ENCODE results near the gene TRABD. TPM values are rescaled to one million over a fixed set of nuclear protein-coding genes. Genes with fewer than 3 reads are reported as not detected.

TRABD gene
- total RNA-seq, 2 experiments from 2014 or later, result 184 to 193 TPM

GRCh38 chr22:50189184-50189848, 3.6 kb downstream of the TRABD start:
- H3K4me3 ChIP-seq (ENCODE audit: low read length), result no peak overlapping the region
- peaks cover 89% of the 10 kb centered on the region for H3K4me1 ChIP-seq (ENCODE audit: insufficient read depth, low read length)
- Mint-ChIP-seq H3K4me3 (peak overlapping the region; percentile 86), H3K4me1 (ENCODE audit: low read depth) (peaks cover 44% of the 10 kb centered on the region), H3K36me3 (ENCODE audit: low read depth) (peaks cover 27% of the 10 kb centered on the region), H3K27ac (peak overlapping the region; percentile 96), H3K9me3 (no peaks in the 10 kb centered on the region), H3K27me3 (peaks cover 4% of the 10 kb centered on the region)
- intact Hi-C loops (cut with DNase I, micrococcal nuclease), result loop anchor here in 1 of 2 experiments (5.0 kb wide), 2 partner anchors 53 to 272 kb away; partner anchors contain the start of genes ALG12 and CRELD2
- H3K27ac ChIP-seq (ENCODE audit: low read depth in 1 of 2, low read length in 2 of 2), result peak overlapping the region; percentile 94 to 99
- no peak for TF ChIP-seq CTCF (IDR thresholded peaks at IDR 0.05)
- H3K36me3 ChIP-seq (ENCODE audit: insufficient read depth, low read length), result peaks cover 19% of the 10 kb centered on the region
- no peak for ATAC-seq (ENCODE audit: poor library complexity)
- H3K27me3 ChIP-seq (ENCODE audit: control insufficient read depth in 1 of 2, insufficient read depth in 2 of 2, low read length in 2 of 2), result peaks cover 0 to 2% of the 10 kb centered on the region in 2 experiments
- ChIA-PET CTCF (interaction anchor here (2.3 kb wide), 1 partner anchor 14 kb away, joined by 13 read pairs; no protein-coding TSS in a partner anchor), POLR2A (interaction anchor here (1.1 to 3.1 kb wide), 11 partner anchors 10 to 432 kb away, joined by 3 to 32 read pairs (median 8); partner anchors contain the start of genes HDAC10, LMF2, NCAPH2 and PANX2)
- no peaks in the 10 kb centered on the region for H3K9me3 ChIP-seq (ENCODE audit: control insufficient read depth in 1 of 2, insufficient read depth in 1 of 2, low read length in 2 of 2)
- DNase-seq, result peak in 2 of 14 experiments; percentile 29 to 49

- Histone ChIP-seq H3K4me3 (ENCODE audit: low read length) (peak overlapping the region; percentile 86), H3K36me3 (ENCODE audit: insufficient read depth, low read length) (peaks cover 24% of the 10 kb centered on the region), H3K27me3 (ENCODE audit: control insufficient read depth in 1 of 2, insufficient read depth in 2 of 2, low read length in 2 of 2) (no peaks in the 10 kb centered on the region), H3K4me1 (ENCODE audit: insufficient read depth, low read length) (peaks cover 89% of the 10 kb centered on the region), H3K9me3 (ENCODE audit: control insufficient read depth in 1 of 2, insufficient read depth in 1 of 2, low read length in 2 of 2) (no peaks in the 10 kb centered on the region), H3K27ac (ENCODE audit: low read depth in 1 of 2, low read length in 2 of 2) (peak overlapping the region; percentile 94 to 99)
- Mint-ChIP-seq H3K4me1 (ENCODE audit: low read depth) (peaks cover 44% of the 10 kb centered on the region), H3K27me3 (peaks cover 4% of the 10 kb centered on the region), H3K4me3 (peak overlapping the region; percentile 86), H3K27ac (peak overlapping the region; percentile 96), H3K36me3 (ENCODE audit: low read depth) (peaks cover 27% of the 10 kb centered on the region), H3K9me3 (no peaks in the 10 kb centered on the region)
- no peak for TF ChIP-seq CTCF (IDR thresholded peaks at IDR 0.05)
- intact Hi-C loops (cut with DNase I, micrococcal nuclease), result loop anchor here (1.0 to 10.0 kb wide), 7 partner anchors 19 to 430 kb away; partner anchors contain the start of genes ALG12 (in 1 of the 2) and CRELD2 (in 1 of the 2)
- DNase-seq (no peak), ATAC-seq (ENCODE audit: poor library complexity) (peak; percentile 3)
- ChIA-PET CTCF (interaction anchor here (1.1 to 2.3 kb wide), 2 partner anchors 13 to 153 kb away, joined by 3 to 13 read pairs; no protein-coding TSS in a partner anchor), POLR2A (interaction anchor here (1.1 to 3.1 kb wide), 11 partner anchors 10 to 431 kb away, joined by 3 to 32 read pairs (median 8); partner anchors contain the start of genes HDAC10, LMF2, NCAPH2 and PANX2)
These were observed 4.1 kb downstream of the TRABD start for GRCh38 chr22:50189849-50190181.

GRCh38 chr22:50190182-50190940, 4.6 kb downstream of the TRABD start:
- peak; percentile 47 for ATAC-seq (ENCODE audit: poor library complexity)
- peaks cover 86% of the 10 kb centered on the region for H3K4me1 ChIP-seq (ENCODE audit: insufficient read depth, low read length)
- POLR2A ChIA-PET, result interaction anchor here (0.8 to 3.1 kb wide), 23 partner anchors 8 to 431 kb away, joined by 3 to 32 read pairs (median 4); partner anchors contain the start of genes ALG12, CRELD2, HDAC10 and LMF2
- H3K9me3 ChIP-seq (ENCODE audit: control insufficient read depth in 1 of 2, insufficient read depth in 1 of 2, low read length in 2 of 2), result no peaks in the 10 kb centered on the region
- peak; percentile 70 for TF ChIP-seq CTCF (IDR thresholded peaks at IDR 0.05)
- H3K27ac ChIP-seq (ENCODE audit: low read depth in 1 of 2, low read length in 2 of 2), result peak overlapping the region; percentile 94 to 99
- peak overlapping the region; percentile 86 for H3K4me3 ChIP-seq (ENCODE audit: low read length)
- H3K36me3 ChIP-seq (ENCODE audit: insufficient read depth, low read length), result peaks cover 29% of the 10 kb centered on the region
- H3K27me3 Mint-ChIP-seq, result peaks cover 2% of the 10 kb centered on the region
- intact Hi-C loops (cut with DNase I, micrococcal nuclease), result loop anchor here (1.0 to 10.0 kb wide), 5 partner anchors 18 to 430 kb away; no protein-coding TSS in a partner anchor
- H3K27ac Mint-ChIP-seq, result peak overlapping the region; percentile 96
- peaks cover 30% of the 10 kb centered on the region for H3K36me3 Mint-ChIP-seq (ENCODE audit: low read depth)
- peak overlapping the region; percentile 86 for H3K4me3 Mint-ChIP-seq
- no peaks in the 10 kb centered on the region for H3K9me3 Mint-ChIP-seq
- peak; percentile 69 to 94 (median 80) for DNase-seq
- H3K4me1 Mint-ChIP-seq (ENCODE audit: low read depth), result peaks cover 43% of the 10 kb centered on the region
- CTCF ChIA-PET, result interaction anchor here (0.7 to 2.3 kb wide), 4 partner anchors 13 to 152 kb away, joined by 3 to 13 read pairs (median 4); no protein-coding TSS in a partner anchor
- no peaks in the 10 kb centered on the region for H3K27me3 ChIP-seq (ENCODE audit: control insufficient read depth in 1 of 2, insufficient read depth in 2 of 2, low read length in 2 of 2)
